ENCODE measurements around the gene TMPRSS11D. TPM values are rescaled to one million over a fixed set of nuclear protein-coding genes. Genes with fewer than 3 reads are reported as not detected.

The TMPRSS11D gene
- total and polyA plus RNA-seq, 2 of the 13 experiments (the other 11 are each of a cell fraction or from before 2014, with no cell fraction given) = not detected

GRCh38 chr4:67869580-67870190, 14.1 kb downstream of the TMPRSS11D start:
- Histone ChIP-seq H3K79me2 (ENCODE audit: insufficient read depth, low read length) (no peaks in the 10 kb centered on the region), H3K9me3 (ENCODE audit: low read length) (no peaks in the 10 kb centered on the region), H2AFZ (ENCODE audit: low read length) (no peak overlapping the region), H3K4me1 (ENCODE audit: insufficient read depth, low read length) (no peaks in the 10 kb centered on the region), H4K20me1 (ENCODE audit: insufficient read depth, low read length) (no peaks in the 10 kb centered on the region), H3K4me3 (replicated peaks in 1 of 3; ENCODE audit: insufficient read depth in 1 of 3, low read depth in 2 of 3, low read length in 3 of 3) (no peak overlapping the region), H3K27me3 (ENCODE audit: control insufficient read depth in 1 of 2, insufficient read depth in 2 of 2, low read length in 2 of 2) (no peaks in the 10 kb centered on the region), H3K4me2 (ENCODE audit: low read depth, low read length) (no peak overlapping the region), H3K9ac (ENCODE audit: insufficient read depth, low read depth, low read length) (no peak overlapping the region), H3K36me3 (replicated peaks in 1 of 2; ENCODE audit: control insufficient read depth in 1 of 2, insufficient read depth in 2 of 2, low read length in 2 of 2) (no peaks in the 10 kb centered on the region), H3K27ac (ENCODE audit: extremely low read length, insufficient read depth, low read length) (no peak overlapping the region)
- BruUV-seq (replicated peaks) = no TSS peak
- ATAC-seq (no peak), DNase-seq (ENCODE audit: low spot score) (no peak), FAIRE-seq (no peak)
- intact Hi-C loops (cut with micrococcal nuclease; ENCODE audit: unreplicated experiment) = no loop called here
- WGBS (ENCODE audit: low lambda C conversion rate) = 9% methylated on average over 4 of the region's 4 CpGs
- ChIA-PET POLR2A (no interaction called here), CTCF (ENCODE audit: low intra/inter-chr PET ratio, low total read pairs) (no interaction called here)
- in situ Hi-C loops (cut with HindIII; ENCODE audit: extremely low pct_ligation_motif_present, low pct_unique_long_range_greater_than_20kb) = no loop called here
- no peak for TF ChIP-seq ZNF343 (CRISPR knock-in tag; IDR thresholded peaks at IDR 0.05)
- no peak for TF ChIP-seq BCL6 (CRISPR knock-in tag; IDR thresholded peaks at IDR 0.05)
- no peak for TF ChIP-seq ZNF781 (CRISPR knock-in tag; IDR thresholded peaks at IDR 0.05; ENCODE audit: borderline replicate concordance, not compliant biosample characterization)
- no peak for TF ChIP-seq IRF2 (CRISPR knock-in tag; IDR thresholded peaks at IDR 0.05)
- no peak for TF ChIP-seq CHD2 (IDR thresholded peaks at IDR 0.05; ENCODE audit: low read depth, low read length)
- TF ChIP-seq KLF12 (CRISPR knock-in tag; IDR thresholded peaks at IDR 0.05; ENCODE audit: borderline replicate concordance) = no peak

GRCh38 chr4:67861513-67861912, 22.3 kb downstream of the TMPRSS11D start:
- no peaks in the 10 kb centered on the region for H3K27me3 ChIP-seq (ENCODE audit: control insufficient read depth in 1 of 2, insufficient read depth in 2 of 2, low read length in 2 of 2)
- ChIA-PET CTCF (ENCODE audit: low intra/inter-chr PET ratio, low total read pairs) (no interaction called here), POLR2A (no interaction called here)
- in situ Hi-C loops (cut with HindIII; ENCODE audit: extremely low pct_ligation_motif_present, low pct_unique_long_range_greater_than_20kb) = no loop called here
- no peak overlapping the region for H3K4me3 ChIP-seq (replicated peaks in 1 of 3; ENCODE audit: insufficient read depth in 1 of 3, low read depth in 2 of 3, low read length in 3 of 3)
- H2AFZ ChIP-seq (ENCODE audit: low read length) = no peak overlapping the region
- H3K36me3 ChIP-seq (replicated peaks in 1 of 2; ENCODE audit: control insufficient read depth in 1 of 2, insufficient read depth in 2 of 2, low read length in 2 of 2) = no peaks in the 10 kb centered on the region
- H3K4me2 ChIP-seq (ENCODE audit: low read depth, low read length) = no peak overlapping the region
- BruUV-seq (replicated peaks) = no TSS peak
- DNase-seq (ENCODE audit: low spot score) = no peak
- H4K20me1 ChIP-seq (ENCODE audit: insufficient read depth, low read length) = no peaks in the 10 kb centered on the region
- intact Hi-C loops (cut with micrococcal nuclease; ENCODE audit: unreplicated experiment) = no loop called here
- TF ChIP-seq ZFAT (CRISPR knock-in tag; conservative IDR thresholded peaks at IDR 0.05) (no peak), CENPX (CRISPR knock-in tag; IDR thresholded peaks at IDR 0.05) (no peak), PCBP1 (IDR thresholded peaks at IDR 0.05; ENCODE audit: borderline replicate concordance, low read depth, low read length) (no peak)
- no peaks in the 10 kb centered on the region for H3K79me2 ChIP-seq (ENCODE audit: insufficient read depth, low read length)
- no peaks in the 10 kb centered on the region for H3K4me1 ChIP-seq (ENCODE audit: insufficient read depth, low read length)
- no peak overlapping the region for H3K27ac ChIP-seq (ENCODE audit: extremely low read length, insufficient read depth, low read length)
- no peak overlapping the region for H3K9ac ChIP-seq (ENCODE audit: insufficient read depth, low read depth, low read length)
- H3K9me3 ChIP-seq (ENCODE audit: low read length) = no peaks in the 10 kb centered on the region
- 28% methylated on average over 6 of the region's 6 CpGs for WGBS (ENCODE audit: low lambda C conversion rate)
- FAIRE-seq = no peak
- ATAC-seq = no peak
